K562 (cell line): ENCODE data around the gene CEMIP. TPM values are rescaled to one million over a fixed set of nuclear protein-coding genes. Genes with fewer than 3 reads are reported as not detected.

Experiments used
- ATF7 ChIP-seq: fragments of 450-650 bp; IDR thresholded peaks from 2 replicates; pipeline ENCODE4 v1.7.1; 2014; ENCODE audit warnings: mild to moderate bottlenecking, moderate library complexity
- CBFA2T2 ChIP-seq: fragments of 450-650 bp; conservative IDR thresholded peaks from 2 replicates; pipeline ENCODE4 v1.6.1; 2017; ENCODE audit warnings: mild to moderate bottlenecking
- CBX2 ChIP-seq: fragments of 200-600 bp; sonication (generic); IDR thresholded peaks from one replicate; pipeline ENCODE4 v1.6.1; 2012; ENCODE audit warnings: mild to moderate bottlenecking, low read length, inconsistent platforms; ENCODE audit not compliant: insufficient read depth, poor library complexity, severe bottlenecking
- CREB5 ChIP-seq: fragments of 250-450 bp; sonication (Bioruptor Pico); IDR thresholded peaks from 2 replicates; pipeline ENCODE4 v1.5.0; 2020; ENCODE audit warnings: mild to moderate bottlenecking
- DNMT1 ChIP-seq: fragments of 450-650 bp; IDR thresholded peaks from 2 replicates; pipeline ENCODE4 v1.6.1; 2016; ENCODE audit warnings: antibody characterized with exemption, mild to moderate bottlenecking
- ELF1 ChIP-seq: fragments of 200-800 bp; sonication (Bioruptor generic); IDR thresholded peaks from 2 replicates; pipeline ENCODE4 v1.6.1; 2016; ENCODE audit warnings: missing genetic modification characterization, missing compliant biosample characterization
- HDAC6 ChIP-seq: IDR thresholded peaks from 2 replicates; pipeline ENCODE4 v1.6.1; 2012; ENCODE audit warnings: low read depth, mild to moderate bottlenecking, control low read depth, inconsistent platforms, low read length, moderate library complexity
- HNRNPK ChIP-seq: fragments of 200-400 bp; formaldehyde crosslinking; IDR thresholded peaks from one replicate; pipeline ENCODE4 v1.6.1; 2018; ENCODE audit warnings: mild to moderate bottlenecking, low read depth, low read length; ENCODE audit not compliant: poor library complexity, severe bottlenecking
- LCOR ChIP-seq: sonication (generic); formaldehyde crosslinking; IDR thresholded peaks from 2 replicates; pipeline ENCODE4 v1.8.0; 2022; ENCODE audit warnings: mild to moderate bottlenecking, missing genetic modification reagents
- POLR2AphosphoS5 ChIP-seq: IDR thresholded peaks from 2 replicates; pipeline ENCODE4 v1.6.1; 2011; ENCODE audit warnings: mild to moderate bottlenecking, low read depth, low read length, moderate library complexity; ENCODE audit not compliant: control insufficient read depth, insufficient read depth
- RBM25 ChIP-seq: fragments of 200-400 bp; formaldehyde crosslinking; IDR thresholded peaks from 2 replicates; pipeline ENCODE4 v1.6.1; 2018; ENCODE audit warnings: low read length, low read depth, moderate library complexity; ENCODE audit not compliant: severe bottlenecking
- RFX5 ChIP-seq: IDR thresholded peaks from 2 replicates; pipeline ENCODE4 v1.6.1; 2011; ENCODE audit warnings: low read depth, mild to moderate bottlenecking, improper control_type of control experiment, low read length
- TRIM24 ChIP-seq, 2 experiments: fragments of 450-650 bp; IDR thresholded peaks; 2 replicates each; pipeline ENCODE4 v1.6.1; 2016
- ZNF232 ChIP-seq: sonication (generic); formaldehyde crosslinking; IDR thresholded peaks from 2 replicates; pipeline ENCODE4 v1.8.0; 2022; ENCODE audit warnings: mild to moderate bottlenecking, missing genetic modification reagents
- ZNF778 ChIP-seq: fragments of 450-650 bp; formaldehyde crosslinking; IDR thresholded peaks from 2 replicates; pipeline ENCODE4 v1.4.0; 2020; ENCODE audit warnings: mild to moderate bottlenecking, moderate library complexity
- polyA plus RNA-seq, 8 experiments: library from polyadenylated mRNA; depleted of rRNA in 4 of 8; stranded (reverse) in 5 of 8; unstranded in 3 of 8; fragments of >200 nt; fragmentation: Nextera tagmentation in 2 of 8; fragmentation: Illumina TruSeq in 1 of 8; extraction: Ambion mirVana in 2 of 8; extraction: Trizol in 1 of 8; gene quantifications; 2 replicates each; pipeline versions ENCODE4 v1.2.1 to v1.2.3, GENCODE V29; 2011 to 2014; ENCODE audit warnings: inconsistent platforms in 1 of 8, missing spikeins in 1 of 8
- total RNA-seq, 7 experiments: library from RNA; depleted of rRNA in 6 of 7; stranded (reverse); fragments of >200 nt in 6 of 7; fragmentation: Illumina TruSeq in 2 of 7; extraction: Trizol in 2 of 7; gene quantifications; 2 replicates each; pipeline versions ENCODE4 v1.2.1 to v1.2.3, GENCODE V29; 2011 to 2021; ENCODE audit warnings: low replicate concordance in 1 of 7
- TF ChIP-seq, protein P1 (sequence below): fragments of 450-650 bp; IDR thresholded peaks from one replicate; pipeline ENCODE4 v1.6.1; 2018; ENCODE audit warnings: mild to moderate bottlenecking, moderate library complexity; ENCODE audit not compliant: partially characterized antibody
- TF ChIP-seq, protein P2 (sequence below): fragments of 450-650 bp; formaldehyde crosslinking; IDR thresholded peaks from 2 replicates; pipeline ENCODE4 v1.4.0; 2020; ENCODE audit warnings: mild to moderate bottlenecking, moderate library complexity
- TF ChIP-seq, protein P3 (sequence below): fragments of 250-450 bp; sonication (Bioruptor Pico); IDR thresholded peaks from 2 replicates; pipeline ENCODE4 v1.5.0; 2022; ENCODE audit warnings: mild to moderate bottlenecking
- TF ChIP-seq, protein P4 (sequence below), 3 experiments: IDR thresholded peaks in 2 of 3; conservative IDR thresholded peaks in 1 of 3; 2 replicates each; pipeline ENCODE4 v1.5.1; 2011 to 2012; ENCODE audit warnings: low read length in 3 of 3, mild to moderate bottlenecking in 3 of 3, control low read depth in 2 of 3, improper control_type of control experiment in 1 of 3, inconsistent platforms in 1 of 3, low read depth in 1 of 3, mixed read lengths in 1 of 3, moderate library complexity in 1 of 3; ENCODE audit not compliant: insufficient read depth in 2 of 3

CEMIP gene
- total and polyA plus RNA-seq, 9 of the 15 experiments (the other 6 are each of a cell fraction or from before 2014, with no cell fraction given): 0.33 TPM; not detected in 8

GRCh38 chr15:80989518-80990478 is 210.6 kb downstream of the CEMIP start, which contains the start of gene MESD (continued):
- no peak for TF ChIP-seq CBX2
- TF ChIP-seq ATF7: 0 out of 2 replicates have a peak, but pooled peaks have one; percentile 47
- TF ChIP-seq, protein P1, sequence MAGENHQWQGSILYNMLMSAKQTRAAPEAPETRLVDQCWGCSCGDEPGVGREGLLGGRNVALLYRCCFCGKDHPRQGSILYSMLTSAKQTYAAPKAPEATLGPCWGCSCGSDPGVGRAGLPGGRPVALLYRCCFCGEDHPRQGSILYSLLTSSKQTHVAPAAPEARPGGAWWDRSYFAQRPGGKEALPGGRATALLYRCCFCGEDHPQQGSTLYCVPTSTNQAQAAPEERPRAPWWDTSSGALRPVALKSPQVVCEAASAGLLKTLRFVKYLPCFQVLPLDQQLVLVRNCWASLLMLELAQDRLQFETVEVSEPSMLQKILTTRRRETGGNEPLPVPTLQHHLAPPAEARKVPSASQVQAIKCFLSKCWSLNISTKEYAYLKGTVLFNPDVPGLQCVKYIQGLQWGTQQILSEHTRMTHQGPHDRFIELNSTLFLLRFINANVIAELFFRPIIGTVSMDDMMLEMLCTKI: no peak
- TF ChIP-seq RFX5: no peak
- no peak for TF ChIP-seq RBM25
- TF ChIP-seq DNMT1: no peak
- TF ChIP-seq, protein P2, sequence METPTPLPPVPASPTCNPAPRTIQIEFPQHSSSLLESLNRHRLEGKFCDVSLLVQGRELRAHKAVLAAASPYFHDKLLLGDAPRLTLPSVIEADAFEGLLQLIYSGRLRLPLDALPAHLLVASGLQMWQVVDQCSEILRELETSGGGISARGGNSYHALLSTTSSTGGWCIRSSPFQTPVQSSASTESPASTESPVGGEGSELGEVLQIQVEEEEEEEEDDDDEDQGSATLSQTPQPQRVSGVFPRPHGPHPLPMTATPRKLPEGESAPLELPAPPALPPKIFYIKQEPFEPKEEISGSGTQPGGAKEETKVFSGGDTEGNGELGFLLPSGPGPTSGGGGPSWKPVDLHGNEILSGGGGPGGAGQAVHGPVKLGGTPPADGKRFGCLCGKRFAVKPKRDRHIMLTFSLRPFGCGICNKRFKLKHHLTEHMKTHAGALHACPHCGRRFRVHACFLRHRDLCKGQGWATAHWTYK (CRISPR knock-in tag): no peak; the same call in 1 of the 2 replicates
- no peak for TF ChIP-seq CREB5 (CRISPR knock-in tag)
- no peak for TF ChIP-seq LCOR (CRISPR knock-in tag)
- no peak for TF ChIP-seq TRIM24 (IDR thresholded peaks at IDR 0.05)
- TF ChIP-seq POLR2AphosphoS5: peak; percentile 64
- no peak for TF ChIP-seq ELF1 (tag)
- TF ChIP-seq, protein P3, sequence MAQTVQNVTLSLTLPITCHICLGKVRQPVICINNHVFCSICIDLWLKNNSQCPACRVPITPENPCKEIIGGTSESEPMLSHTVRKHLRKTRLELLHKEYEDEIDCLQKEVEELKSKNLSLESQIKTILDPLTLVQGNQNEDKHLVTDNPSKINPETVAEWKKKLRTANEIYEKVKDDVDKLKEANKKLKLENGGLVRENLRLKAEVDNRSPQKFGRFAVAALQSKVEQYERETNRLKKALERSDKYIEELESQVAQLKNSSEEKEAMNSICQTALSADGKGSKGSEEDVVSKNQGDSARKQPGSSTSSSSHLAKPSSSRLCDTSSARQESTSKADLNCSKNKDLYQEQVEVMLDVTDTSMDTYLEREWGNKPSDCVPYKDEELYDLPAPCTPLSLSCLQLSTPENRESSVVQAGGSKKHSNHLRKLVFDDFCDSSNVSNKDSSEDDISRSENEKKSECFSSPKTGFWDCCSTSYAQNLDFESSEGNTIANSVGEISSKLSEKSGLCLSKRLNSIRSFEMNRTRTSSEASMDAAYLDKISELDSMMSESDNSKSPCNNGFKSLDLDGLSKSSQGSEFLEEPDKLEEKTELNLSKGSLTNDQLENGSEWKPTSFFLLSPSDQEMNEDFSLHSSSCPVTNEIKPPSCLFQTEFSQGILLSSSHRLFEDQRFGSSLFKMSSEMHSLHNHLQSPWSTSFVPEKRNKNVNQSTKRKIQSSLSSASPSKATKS (CRISPR knock-in tag): no peak
- no peak for TF ChIP-seq HNRNPK
- no peak for TF ChIP-seq CBFA2T2
- TF ChIP-seq HDAC6: peak; percentile 79; the same call in 1 of the 2 replicates
- TF ChIP-seq ZNF232: no peak
- TF ChIP-seq, protein P4, sequence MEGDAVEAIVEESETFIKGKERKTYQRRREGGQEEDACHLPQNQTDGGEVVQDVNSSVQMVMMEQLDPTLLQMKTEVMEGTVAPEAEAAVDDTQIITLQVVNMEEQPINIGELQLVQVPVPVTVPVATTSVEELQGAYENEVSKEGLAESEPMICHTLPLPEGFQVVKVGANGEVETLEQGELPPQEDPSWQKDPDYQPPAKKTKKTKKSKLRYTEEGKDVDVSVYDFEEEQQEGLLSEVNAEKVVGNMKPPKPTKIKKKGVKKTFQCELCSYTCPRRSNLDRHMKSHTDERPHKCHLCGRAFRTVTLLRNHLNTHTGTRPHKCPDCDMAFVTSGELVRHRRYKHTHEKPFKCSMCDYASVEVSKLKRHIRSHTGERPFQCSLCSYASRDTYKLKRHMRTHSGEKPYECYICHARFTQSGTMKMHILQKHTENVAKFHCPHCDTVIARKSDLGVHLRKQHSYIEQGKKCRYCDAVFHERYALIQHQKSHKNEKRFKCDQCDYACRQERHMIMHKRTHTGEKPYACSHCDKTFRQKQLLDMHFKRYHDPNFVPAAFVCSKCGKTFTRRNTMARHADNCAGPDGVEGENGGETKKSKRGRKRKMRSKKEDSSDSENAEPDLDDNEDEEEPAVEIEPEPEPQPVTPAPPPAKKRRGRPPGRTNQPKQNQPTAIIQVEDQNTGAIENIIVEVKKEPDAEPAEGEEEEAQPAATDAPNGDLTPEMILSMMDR (IDR thresholded peaks at IDR 0.05 in 2 of 3, conservative IDR thresholded peaks at IDR 0.05 in 1 of 3; ENCODE audit: insufficient read depth in 2 of 3, low read depth in 1 of 3, low read length in 3 of 3): no peak
- TF ChIP-seq ZNF778 (CRISPR knock-in tag): no peak
